ENCODE data around the gene TBX18.

DNA sequence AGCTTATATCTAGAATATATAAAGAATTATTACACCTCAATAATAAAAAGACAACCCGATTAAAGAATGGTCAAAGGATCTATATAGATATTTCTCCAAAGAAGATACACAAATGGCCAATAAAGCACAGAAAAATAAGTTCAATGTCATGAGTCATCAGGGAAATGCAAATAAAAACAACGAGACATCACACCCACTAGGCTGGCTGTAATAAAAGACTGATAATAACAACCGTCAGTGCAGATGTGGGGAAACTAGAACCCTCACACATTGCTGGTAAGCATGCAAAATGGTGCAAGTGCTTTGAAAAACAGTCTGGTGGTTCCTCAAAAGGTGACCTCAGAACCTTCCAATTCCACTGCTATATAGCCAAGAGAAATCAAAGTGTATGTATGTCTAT is 33.0 kb downstream of the TBX18 start:
- TF ChIP-seq CTCF (conservative IDR thresholded peaks at IDR 0.05; ENCODE audit: low read depth, low read length) (no peak), POLR2A (IDR thresholded peaks at IDR 0.05; ENCODE audit: low read depth, low read length) (no peak), RFX5 (IDR thresholded peaks at IDR 0.05; ENCODE audit: low read depth, low read length) (no peak), MXI1 (IDR thresholded peaks at IDR 0.05; ENCODE audit: borderline replicate concordance, low read depth, low read length) (no peak), CEBPB (IDR thresholded peaks at IDR 0.05; ENCODE audit: low read depth, low read length) (no peak), MAFK (IDR thresholded peaks at IDR 0.05; ENCODE audit: low read depth, low read length) (no peak), RCOR1 (IDR thresholded peaks at IDR 0.05; ENCODE audit: insufficient replicate concordance, low read length) (no peak)
